GM18951 (cell line): Measurements from ENCODE around the gene C19orf67.

Experiments
- POLR2A ChIP-seq: IDR thresholded peaks from 4 replicates; pipeline ENCODE4 v1.6.1; 2011; ENCODE audit warnings: mild to moderate bottlenecking; ENCODE audit not compliant: insufficient read length, insufficient read depth; ENCODE audit errors: extremely low read depth
- in situ Hi-C: fragments of 300-500 bp; cut with MboI; formaldehyde crosslinking; loops from one replicate; pipeline ENCODE4 v1.12.0; 2022; ENCODE audit warnings: low sequenced_read_pairs, mixed read lengths, inconsistent platforms; ENCODE audit not compliant: unreplicated experiment

Gene C19orf67

DNA sequence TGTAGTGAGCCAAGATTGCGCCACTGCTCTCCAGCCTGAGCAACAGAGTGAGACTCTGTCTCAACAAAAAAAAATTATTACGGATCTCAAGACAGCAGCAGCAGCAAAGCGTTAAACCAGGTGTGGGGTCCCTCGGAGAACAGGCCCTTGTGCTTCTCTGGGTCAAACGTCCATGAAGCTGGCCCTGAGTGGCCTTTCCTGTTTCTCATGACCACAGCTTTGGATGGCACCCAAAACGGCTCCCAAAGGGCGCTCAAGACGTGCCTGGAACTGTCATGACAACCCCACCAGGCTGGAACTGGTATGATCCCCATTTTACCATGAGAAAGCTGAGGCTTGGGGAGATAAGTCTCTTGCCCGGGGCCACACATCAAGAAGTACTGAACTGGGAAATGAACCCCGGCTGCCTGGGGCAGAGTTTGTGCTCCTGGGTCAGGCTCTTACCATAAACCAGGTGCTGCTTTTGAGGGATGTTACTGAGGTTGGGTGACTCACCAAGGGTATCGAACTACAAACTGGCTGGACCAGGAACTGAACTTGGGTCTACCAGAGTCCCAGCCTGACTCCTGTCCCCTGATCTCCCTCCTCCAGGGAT is 16.6 kb upstream of the C19orf67 start:
- TF ChIP-seq POLR2A = no peak
- in situ Hi-C loops = no loop called here

DNA sequence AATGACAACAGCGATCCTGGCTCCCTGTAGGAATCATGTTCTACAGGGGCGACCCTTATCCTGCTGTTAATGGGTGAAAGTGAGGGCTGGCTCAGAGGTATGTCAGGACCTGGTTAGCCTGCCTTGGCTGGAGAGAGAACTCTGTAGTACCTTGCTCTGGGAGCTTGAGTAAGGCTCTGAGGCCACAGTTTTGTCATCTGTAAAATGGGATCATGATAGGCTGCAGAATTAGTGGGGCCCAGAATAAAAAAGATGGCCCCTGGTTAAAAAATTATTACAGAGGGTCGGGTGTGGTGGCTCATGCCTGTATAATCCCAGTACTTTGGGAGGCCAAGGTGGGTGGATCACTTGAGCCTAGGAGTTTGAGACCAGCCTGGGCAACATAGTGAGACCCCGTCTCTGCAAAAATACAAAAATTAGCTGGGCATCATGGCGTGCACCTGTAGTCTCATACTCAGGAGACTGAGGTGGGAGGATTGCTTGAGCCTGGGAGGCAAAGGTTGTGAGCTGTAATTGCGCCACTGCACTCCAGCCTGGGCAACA is 15.5 kb upstream of the C19orf67 start:
- no peak for TF ChIP-seq POLR2A
- in situ Hi-C loops = no loop called here

DNA sequence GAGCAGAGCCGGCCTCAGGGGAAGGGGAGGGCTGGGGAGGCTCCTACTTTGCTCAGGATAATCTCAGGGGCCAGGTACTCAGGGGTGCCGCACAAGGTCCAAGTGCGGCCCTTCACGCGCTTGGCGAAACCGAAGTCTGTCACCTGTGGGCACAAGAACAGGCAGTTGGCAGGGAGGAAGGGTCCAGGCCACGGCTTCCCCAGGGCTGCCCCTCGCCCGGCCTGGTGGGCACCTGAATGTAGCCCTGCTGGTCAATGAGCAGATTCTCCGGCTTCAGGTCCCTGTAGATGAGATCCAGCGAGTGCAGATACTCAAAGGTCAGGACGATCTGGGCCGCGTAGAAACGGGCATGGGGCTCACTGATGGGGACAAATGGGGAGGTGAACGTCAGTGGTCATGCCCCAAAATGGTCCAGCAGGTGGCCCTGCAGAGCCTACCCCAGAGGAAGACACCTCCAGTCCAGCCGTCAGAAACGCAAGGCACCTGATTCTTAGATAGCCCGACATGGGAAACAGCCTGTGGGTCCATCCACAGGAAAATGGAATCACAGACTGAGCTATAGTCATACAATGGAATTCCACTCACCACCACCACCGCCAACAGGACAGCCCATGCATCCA is 12.1 kb upstream of the C19orf67 start:
- in situ Hi-C loops = no loop called here
- no peak for TF ChIP-seq POLR2A

DNA sequence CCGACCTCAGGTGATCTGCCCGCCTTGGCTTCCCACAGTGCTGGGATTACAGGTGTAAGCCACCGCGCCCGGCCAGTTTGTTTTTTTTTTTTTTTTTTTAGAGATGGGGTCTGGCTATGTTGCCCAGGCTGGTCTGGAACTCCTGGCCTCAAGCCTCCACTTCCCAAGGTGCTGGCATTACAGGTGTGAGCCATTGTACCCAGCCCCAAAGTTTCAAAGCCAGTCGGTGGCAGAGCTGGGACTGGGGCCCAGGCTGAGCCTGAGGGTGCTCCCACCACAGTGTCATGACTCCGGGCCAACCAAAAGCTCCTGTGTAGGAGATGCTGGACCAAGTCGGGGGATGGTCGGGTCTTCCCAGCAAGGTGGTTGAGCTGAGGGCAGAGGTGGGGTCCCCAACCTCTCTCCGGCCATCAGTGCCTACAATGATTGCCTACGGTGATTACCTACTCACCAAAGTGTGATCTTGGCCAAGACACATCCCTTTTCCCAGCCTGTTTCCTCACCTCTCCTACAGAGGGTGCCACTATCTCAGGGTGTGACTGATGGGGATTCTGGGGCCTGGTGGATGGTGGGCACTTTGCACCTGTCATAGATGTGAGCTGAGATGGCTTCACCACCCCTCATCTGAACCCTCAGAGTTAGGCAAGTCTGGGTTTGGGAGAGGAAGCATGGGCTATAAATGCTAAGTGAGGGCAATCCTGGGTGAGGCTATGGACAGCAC is 10.8 kb upstream of the C19orf67 start:
- in situ Hi-C loops = no loop called here
- TF ChIP-seq POLR2A = no peak

DNA sequence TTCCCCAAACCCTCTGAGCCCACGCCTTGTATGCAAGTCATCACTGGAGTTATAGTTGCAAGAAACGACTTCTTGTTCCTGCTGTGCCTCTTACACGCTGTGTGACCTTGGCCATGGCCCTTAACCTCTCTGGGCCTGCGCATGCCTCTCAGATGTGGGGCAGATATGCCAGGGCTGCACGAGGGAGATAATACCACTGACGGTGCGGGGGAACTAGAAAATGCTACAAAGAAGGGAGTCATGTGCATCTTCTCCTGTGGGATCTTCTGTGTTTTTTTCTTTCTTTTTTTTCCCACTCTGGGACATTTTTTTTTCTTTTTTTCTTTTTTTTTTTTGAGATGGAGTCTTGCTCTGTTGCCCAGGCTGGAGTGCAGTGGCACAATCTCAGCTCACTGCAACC is 9.3 kb upstream of the C19orf67 start:
- TF ChIP-seq POLR2A = no peak
- in situ Hi-C loops = no loop called here

DNA sequence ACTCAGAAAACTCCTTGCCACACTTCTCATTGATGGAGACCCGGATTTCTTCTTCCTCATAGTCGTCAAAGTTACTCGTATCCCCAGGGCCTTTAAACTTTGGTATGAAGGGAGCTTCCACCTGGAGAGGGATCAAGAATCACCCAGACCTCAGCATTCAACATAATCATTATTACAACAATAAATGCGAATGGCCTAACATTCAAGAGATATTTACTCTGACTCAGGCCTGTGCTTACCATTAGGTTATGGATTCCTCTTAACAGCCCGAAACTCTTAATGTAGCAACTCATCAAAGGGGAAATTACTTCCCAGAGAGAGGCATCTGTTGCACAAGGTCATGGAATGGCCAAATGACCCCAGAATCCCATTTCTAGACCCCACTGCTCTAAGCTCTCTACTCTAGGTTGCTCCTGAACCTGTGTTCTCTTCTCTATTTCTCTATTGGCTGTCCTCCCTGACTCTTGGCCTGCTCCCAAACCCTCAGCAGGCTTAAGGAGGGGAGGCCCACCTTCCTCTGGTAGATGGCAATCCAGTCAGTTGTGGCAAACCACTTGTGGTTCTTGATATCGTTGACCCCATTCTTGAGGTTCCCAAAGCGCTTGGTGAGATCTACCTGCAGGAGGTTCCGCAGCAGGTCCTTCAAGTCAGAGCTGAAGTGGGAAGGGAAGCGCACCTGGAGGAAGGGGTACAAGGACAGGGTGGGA is 7.7 kb upstream of the C19orf67 start:
- TF ChIP-seq POLR2A = no peak
- in situ Hi-C loops = no loop called here

DNA sequence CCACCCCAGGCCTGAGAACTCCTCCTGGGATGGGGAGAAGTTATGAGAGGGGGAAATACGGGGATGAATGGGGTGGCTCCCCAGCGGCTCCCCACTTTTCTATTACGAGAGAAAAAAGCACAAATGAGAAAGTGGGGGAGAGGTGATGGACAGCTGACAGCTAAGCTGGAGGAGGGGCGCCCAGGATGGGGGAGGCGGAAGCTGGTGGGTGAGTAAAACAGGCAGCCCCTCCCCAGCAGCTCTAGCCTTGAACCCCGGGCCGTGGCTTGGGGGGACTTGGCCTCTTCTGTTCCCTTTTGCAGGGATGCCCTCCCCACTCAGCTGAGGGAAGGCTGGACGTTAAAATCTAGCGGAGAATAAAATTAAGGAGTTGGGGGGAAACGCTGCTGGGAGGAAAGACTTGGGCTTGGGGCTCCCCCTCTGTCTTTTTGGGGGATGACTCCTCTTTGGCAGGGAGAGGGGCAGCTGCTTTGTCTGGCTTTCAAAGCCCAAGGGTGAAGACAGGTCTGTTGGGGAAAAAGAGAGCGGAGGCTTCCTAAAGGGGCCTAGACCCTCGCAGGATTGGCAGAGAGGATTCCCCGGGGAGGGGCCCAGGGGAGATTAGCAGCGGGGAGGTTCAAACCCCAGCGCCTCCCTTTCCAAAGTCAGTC is 6.4 kb upstream of the C19orf67 start:
- TF ChIP-seq POLR2A = no peak
- in situ Hi-C loops = no loop called here

DNA sequence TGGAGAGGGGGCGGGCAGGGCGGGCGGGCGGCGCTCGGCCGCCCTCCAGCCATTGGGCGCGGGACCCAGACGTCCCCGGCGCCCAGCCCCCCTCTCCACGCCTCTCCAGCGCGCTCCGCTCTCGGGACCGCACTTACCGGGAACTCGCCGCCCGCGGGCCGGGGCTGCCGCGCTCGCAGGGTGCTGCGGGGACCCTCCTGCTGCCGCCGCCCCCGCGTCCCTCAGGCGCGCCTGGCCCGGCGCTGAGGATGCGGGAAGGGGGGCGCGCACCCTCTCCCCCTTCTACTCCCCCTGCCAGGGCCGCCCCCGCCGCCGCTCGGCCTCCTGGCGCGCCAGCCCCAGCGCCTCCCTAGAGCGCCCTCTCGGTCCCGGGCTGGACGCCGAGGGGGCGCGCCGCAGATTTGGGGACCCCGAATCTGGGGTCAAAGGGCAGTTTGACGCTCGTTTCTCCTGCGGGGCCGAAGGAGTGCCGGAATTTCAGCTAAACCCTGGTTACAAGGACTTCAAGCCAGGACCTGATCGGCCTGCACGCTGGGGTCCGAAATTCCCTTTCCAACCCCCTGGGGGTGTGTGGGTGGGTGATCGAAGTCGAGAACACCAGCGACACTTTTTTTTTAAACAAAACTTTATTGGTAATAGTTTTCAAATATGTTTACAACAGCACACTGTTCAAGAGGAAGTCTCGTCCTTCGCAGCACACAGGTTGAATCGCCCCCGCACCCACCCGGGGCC is 5.7 kb upstream of the C19orf67 start:
- in situ Hi-C loops = no loop called here
- peak; percentile 76 for TF ChIP-seq POLR2A

DNA sequence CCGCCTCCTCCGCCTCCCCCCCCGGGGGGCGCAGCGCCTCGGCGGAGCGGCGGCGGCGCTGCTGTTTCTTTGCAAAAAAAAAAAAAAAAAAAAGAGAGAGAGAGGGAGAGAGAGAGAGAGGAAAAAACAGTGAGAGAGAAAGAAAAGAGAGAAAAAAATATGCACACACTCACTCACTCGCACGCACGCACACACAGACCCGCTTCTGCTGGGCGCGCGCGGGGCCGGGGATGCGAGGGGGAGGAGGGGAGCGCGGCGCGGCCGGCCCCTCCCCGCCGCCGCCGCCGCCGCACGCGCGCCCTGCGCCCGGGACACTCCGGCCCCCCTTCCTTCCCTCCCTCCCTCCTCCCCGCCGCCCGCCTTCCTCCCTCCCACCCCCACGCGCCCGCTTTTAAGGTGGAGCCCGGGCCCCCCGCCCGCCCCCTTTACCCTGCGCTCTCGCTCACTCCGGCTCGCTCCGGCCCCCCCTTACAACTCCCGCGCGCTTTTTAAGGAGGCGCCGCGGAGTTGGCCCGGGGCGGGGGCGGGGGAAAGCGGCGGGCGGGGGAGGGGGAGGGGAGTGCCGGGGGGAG is 5.0 kb upstream of the C19orf67 start, which contains the start of gene SAMD1:
TSS of gene SAMD1 (minus strand) at position 243 of the 572 bp plus-strand sequence.
- in situ Hi-C loops = no loop called here
- TF ChIP-seq POLR2A = no peak

DNA sequence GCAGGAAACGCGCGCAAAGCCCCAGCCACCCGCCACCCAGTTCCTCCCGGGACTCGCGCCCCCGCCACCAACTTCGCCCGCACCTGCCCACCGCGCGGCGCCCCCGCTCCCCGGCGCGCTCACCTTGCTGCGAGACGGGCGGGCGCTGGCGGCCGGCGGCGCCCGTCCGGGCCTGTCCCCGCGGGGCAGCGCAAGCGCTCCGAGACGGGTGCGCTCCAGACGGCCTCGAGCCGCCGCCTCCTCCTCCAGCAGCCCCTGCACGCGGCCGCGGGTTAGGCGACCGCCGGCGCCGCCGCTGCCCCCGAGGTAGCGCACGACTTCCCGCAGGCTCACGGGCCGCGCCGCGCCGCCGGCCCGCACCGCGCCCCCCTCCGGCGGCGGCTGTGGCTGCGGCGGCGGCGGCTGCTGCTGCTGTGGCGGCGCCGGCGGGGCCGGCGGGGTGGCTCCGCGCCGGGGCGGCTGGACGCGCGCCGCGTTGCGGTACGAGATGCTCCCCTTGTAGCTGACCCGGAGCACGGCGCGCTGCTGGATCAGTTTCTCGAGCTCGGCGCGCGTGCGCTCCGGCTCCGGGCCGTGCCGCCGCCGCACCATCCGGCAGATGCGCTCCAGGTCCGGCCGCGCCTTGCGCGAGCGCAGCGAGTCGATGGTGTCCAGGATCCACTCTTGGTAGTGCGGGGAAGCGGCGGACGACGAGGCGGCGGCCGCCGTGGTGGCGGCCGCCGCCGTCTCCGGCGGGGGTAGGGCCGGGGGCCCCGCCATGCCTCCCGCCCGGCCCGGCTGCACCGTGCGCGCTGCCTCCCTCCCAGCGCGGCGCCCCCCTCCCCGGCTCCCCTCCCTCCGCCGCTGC is 4.3 kb upstream of the C19orf67 start:
- TF ChIP-seq POLR2A = no peak
- in situ Hi-C loops = no loop called here

DNA sequence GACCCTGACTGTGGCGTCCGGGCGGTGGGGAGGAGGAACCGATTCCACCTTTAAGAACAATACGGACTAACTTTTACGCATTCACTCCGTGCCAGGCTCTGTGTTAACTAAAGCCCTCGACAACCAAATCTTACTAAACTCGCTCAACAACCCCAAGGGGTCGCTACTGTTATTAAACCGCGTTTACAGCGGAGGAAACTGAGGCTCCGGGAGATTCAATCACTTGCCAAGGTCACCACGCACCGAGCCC is 3.8 kb upstream of the C19orf67 start:
- TF ChIP-seq POLR2A = no peak
- in situ Hi-C loops = no loop called here
